ENCODE results near the gene CEL.

DNA sequence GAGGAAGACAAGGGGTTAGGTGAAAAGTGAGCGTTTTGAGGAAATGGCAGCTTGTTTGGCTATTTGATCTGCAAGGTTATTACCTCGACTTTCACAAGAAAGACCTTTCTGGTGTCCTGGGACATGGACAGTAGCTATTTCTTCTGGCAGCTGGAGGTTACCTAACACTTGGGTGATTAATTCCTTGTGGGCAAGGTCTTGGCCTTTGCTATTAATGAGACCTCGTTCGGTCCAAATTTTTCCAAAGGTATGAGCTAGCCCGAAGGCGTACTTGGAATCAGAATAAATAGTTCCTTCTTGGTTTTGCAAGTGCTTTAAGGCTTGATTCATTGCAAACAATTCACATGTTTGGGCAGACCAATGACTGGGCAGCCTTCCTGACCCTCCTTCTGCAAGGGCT lies 26.1 kb upstream of the CEL start:
- no peak for TF ChIP-seq POLR2AphosphoS5 (IDR thresholded peaks at IDR 0.05; ENCODE audit: low read depth)
- no peak for TF ChIP-seq ZNF462 (CRISPR knock-in tag; IDR thresholded peaks at IDR 0.05)
- TF ChIP-seq, protein P1, sequence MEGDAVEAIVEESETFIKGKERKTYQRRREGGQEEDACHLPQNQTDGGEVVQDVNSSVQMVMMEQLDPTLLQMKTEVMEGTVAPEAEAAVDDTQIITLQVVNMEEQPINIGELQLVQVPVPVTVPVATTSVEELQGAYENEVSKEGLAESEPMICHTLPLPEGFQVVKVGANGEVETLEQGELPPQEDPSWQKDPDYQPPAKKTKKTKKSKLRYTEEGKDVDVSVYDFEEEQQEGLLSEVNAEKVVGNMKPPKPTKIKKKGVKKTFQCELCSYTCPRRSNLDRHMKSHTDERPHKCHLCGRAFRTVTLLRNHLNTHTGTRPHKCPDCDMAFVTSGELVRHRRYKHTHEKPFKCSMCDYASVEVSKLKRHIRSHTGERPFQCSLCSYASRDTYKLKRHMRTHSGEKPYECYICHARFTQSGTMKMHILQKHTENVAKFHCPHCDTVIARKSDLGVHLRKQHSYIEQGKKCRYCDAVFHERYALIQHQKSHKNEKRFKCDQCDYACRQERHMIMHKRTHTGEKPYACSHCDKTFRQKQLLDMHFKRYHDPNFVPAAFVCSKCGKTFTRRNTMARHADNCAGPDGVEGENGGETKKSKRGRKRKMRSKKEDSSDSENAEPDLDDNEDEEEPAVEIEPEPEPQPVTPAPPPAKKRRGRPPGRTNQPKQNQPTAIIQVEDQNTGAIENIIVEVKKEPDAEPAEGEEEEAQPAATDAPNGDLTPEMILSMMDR (conservative IDR thresholded peaks at IDR 0.05; ENCODE audit: low read depth in 2 of 2), result no peak
